ACC112 (cell line): ENCODE data around the gene ADK.
"Not testable (repeated sequence)": the region's sequence is repeated elsewhere in the genome, so short reads cannot be mapped to it uniquely, and the experiment has no call there.

Source experiments
- H2AFZ ChIP-seq: fragments of 200-600 bp; sonication (generic); one replicate; pipeline ENCODE4 v1.6.0; 2017; ENCODE audit warnings: antibody characterized with exemption, low read length; ENCODE audit not compliant: unreplicated experiment
- H3K27ac ChIP-seq: fragments of 200-600 bp; sonication (generic); 2 replicates; pipeline ENCODE4 v1.5.1; 2014; ENCODE audit warnings: low read depth, mild to moderate bottlenecking, antibody characterized with exemption, low read length, moderate library complexity
- H3K27me3 ChIP-seq: fragments of 200-600 bp; sonication (generic); 2 replicates; pipeline ENCODE4 v1.6.1; 2014; ENCODE audit warnings: mild to moderate bottlenecking, antibody characterized with exemption, low read length, moderate library complexity, mixed read lengths; ENCODE audit not compliant: insufficient read depth
- H3K36me3 ChIP-seq: fragments of 200-600 bp; sonication (generic); 2 replicates; pipeline ENCODE4 v1.6.1; 2016; ENCODE audit warnings: mild to moderate bottlenecking, antibody characterized with exemption, low read length, moderate library complexity, mixed read lengths; ENCODE audit not compliant: insufficient read depth
- H3K4me1 ChIP-seq: fragments of 200-600 bp; sonication (generic); one replicate; pipeline ENCODE4 v1.6.1; 2016; ENCODE audit warnings: low read length, mixed read lengths; ENCODE audit not compliant: insufficient read depth, unreplicated experiment, control insufficient read depth
- H3K4me3 ChIP-seq: fragments of 200-600 bp; sonication (generic); 2 replicates; pipeline ENCODE4 v1.5.1; 2014; ENCODE audit warnings: mild to moderate bottlenecking, low read depth, low read length
- H3K79me2 ChIP-seq: fragments of 200-600 bp; sonication (generic); one replicate; pipeline ENCODE4 v1.6.0; 2016; ENCODE audit warnings: low read length; ENCODE audit not compliant: control insufficient read depth, unreplicated experiment, insufficient read depth

Gene ADK

GRCh38 chr10:74558403-74558802 lies 407.4 kb downstream of the ADK start:
- Histone ChIP-seq H3K4me1 (no peaks in the 10 kb centered on the region), H3K27me3 (no peaks in the 10 kb centered on the region), H3K36me3 (no peaks in the 10 kb centered on the region), H3K4me3 (no peak overlapping the region), H3K27ac (no peak overlapping the region), H2AFZ (no peak overlapping the region), H3K79me2 (no peaks in the 10 kb centered on the region)

GRCh38 chr10:74558897-74559296 lies 407.9 kb downstream of the ADK start:
- no peaks in the 10 kb centered on the region for H3K27me3 ChIP-seq
- no peak overlapping the region for H2AFZ ChIP-seq
- H3K4me3 ChIP-seq, result no peak overlapping the region
- H3K36me3 ChIP-seq, result no peaks in the 10 kb centered on the region
- H3K79me2 ChIP-seq, result no peaks in the 10 kb centered on the region
- no peaks in the 10 kb centered on the region for H3K4me1 ChIP-seq
- H3K27ac ChIP-seq, result no peak overlapping the region

GRCh38 chr10:74568896-74569295 lies 417.9 kb downstream of the ADK start:
- H3K27ac ChIP-seq, H3K79me2 ChIP-seq, H3K4me1 ChIP-seq, H3K27me3 ChIP-seq, H2AFZ ChIP-seq, H3K4me3 ChIP-seq, H3K36me3 ChIP-seq: not testable (repeated sequence)

- not testable (repeated sequence) for H2AFZ ChIP-seq, H3K4me3 ChIP-seq, H3K36me3 ChIP-seq, H3K27ac ChIP-seq, H3K27me3 ChIP-seq, H3K79me2 ChIP-seq, H3K4me1 ChIP-seq
Observed at GRCh38 chr10:74573497-74573896, 422.5 kb downstream of the ADK start.

GRCh38 chr10:74575191-74575720 lies 424.2 kb downstream of the ADK start:
- no peak overlapping the region for H3K27ac ChIP-seq

GRCh38 chr10:74575912-74576311 lies 424.9 kb downstream of the ADK start:
- no peak overlapping the region for H2AFZ ChIP-seq
- no peak overlapping the region for H3K27ac ChIP-seq
- H3K79me2 ChIP-seq, result no peaks in the 10 kb centered on the region

More at GRCh38 chr10:74575191-74575720, 424.2 kb downstream of the ADK start:
- no peaks in the 10 kb centered on the region for H3K79me2 ChIP-seq
- H2AFZ ChIP-seq, result no peak overlapping the region
- H3K4me3 ChIP-seq, result no peak overlapping the region
- no peaks in the 10 kb centered on the region for H3K36me3 ChIP-seq
- no peaks in the 10 kb centered on the region for H3K4me1 ChIP-seq
- H3K27me3 ChIP-seq, result no peaks in the 10 kb centered on the region

GRCh38 chr10:74576586-74576985 lies 425.6 kb downstream of the ADK start:
- H3K36me3 ChIP-seq, result no peaks in the 10 kb centered on the region
- no peak overlapping the region for H3K27ac ChIP-seq
- no peaks in the 10 kb centered on the region for H3K79me2 ChIP-seq
- no peaks in the 10 kb centered on the region for H3K4me1 ChIP-seq
- no peak overlapping the region for H3K4me3 ChIP-seq
- H2AFZ ChIP-seq, result no peak overlapping the region
- no peaks in the 10 kb centered on the region for H3K27me3 ChIP-seq

More at GRCh38 chr10:74575912-74576311, 424.9 kb downstream of the ADK start:
- no peaks in the 10 kb centered on the region for H3K36me3 ChIP-seq
- no peaks in the 10 kb centered on the region for H3K27me3 ChIP-seq
- no peak overlapping the region for H3K4me3 ChIP-seq
- H3K4me1 ChIP-seq, result no peaks in the 10 kb centered on the region

- not testable (repeated sequence) for H3K27me3 ChIP-seq, H2AFZ ChIP-seq, H3K36me3 ChIP-seq, H3K4me1 ChIP-seq, H3K27ac ChIP-seq, H3K79me2 ChIP-seq, H3K4me3 ChIP-seq
Observed at GRCh38 chr10:74580438-74580837, 429.4 kb downstream of the ADK start.

GRCh38 chr10:74582566-74582965 lies 431.5 kb downstream of the ADK start:
- Histone ChIP-seq H3K27ac (no peak overlapping the region), H3K36me3 (no peaks in the 10 kb centered on the region), H3K27me3 (no peaks in the 10 kb centered on the region), H3K4me1 (peaks cover 12% of the 10 kb centered on the region), H2AFZ (no peak overlapping the region), H3K4me3 (no peak overlapping the region), H3K79me2 (no peaks in the 10 kb centered on the region)

- Histone ChIP-seq H3K4me3 (no peak overlapping the region), H3K4me1 (peaks cover 29% of the 10 kb centered on the region), H2AFZ (peak overlapping the region; percentile 46), H3K27ac (no peak overlapping the region), H3K79me2 (no peaks in the 10 kb centered on the region), H3K27me3 (no peaks in the 10 kb centered on the region), H3K36me3 (no peaks in the 10 kb centered on the region)
Observed at GRCh38 chr10:74585231-74586087, 434.4 kb downstream of the ADK start.

- Histone ChIP-seq H3K4me1 (peaks cover 30% of the 10 kb centered on the region), H3K4me3 (no peak overlapping the region), H2AFZ (peak overlapping the region; percentile 46), H3K27me3 (no peaks in the 10 kb centered on the region), H3K36me3 (no peaks in the 10 kb centered on the region), H3K27ac (no peak overlapping the region), H3K79me2 (no peaks in the 10 kb centered on the region)
Observed at GRCh38 chr10:74586088-74586585, 435.1 kb downstream of the ADK start.
